Measurements from ENCODE around the gene TP63.

The TP63 gene

DNA sequence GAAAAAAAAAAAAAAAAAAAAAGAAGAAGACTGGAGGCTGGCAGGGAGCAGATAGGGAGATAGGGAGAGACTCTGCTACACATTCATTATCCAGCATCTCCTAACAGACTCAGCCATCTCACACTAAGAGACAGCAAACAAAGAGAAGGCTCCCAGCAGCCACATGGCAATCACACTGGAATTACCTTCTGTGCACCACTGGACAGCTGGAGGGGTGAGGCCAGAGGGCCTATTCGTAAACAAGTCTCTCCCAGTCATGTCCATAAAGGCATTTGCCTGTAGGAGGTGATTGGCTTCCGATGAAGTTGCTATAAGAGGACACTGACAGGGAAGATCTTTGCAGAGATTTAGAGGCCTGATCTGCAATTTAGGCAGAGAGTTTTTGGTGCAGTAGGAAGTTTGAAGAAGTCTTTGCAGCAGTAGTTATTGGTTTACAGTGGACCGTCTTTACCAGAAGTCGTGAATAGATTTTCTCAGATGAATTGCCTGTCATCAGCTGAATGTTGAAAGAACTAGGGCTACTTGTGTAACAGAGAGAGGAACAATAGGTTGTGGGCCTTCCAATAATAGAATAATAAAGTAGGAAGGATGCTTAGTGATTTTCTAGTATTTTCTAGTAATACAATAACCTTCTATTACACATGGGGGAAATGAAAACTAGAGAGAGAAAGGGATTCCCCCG, 89.7 kb downstream of the TP63 start:
- TF ChIP-seq, protein P1, sequence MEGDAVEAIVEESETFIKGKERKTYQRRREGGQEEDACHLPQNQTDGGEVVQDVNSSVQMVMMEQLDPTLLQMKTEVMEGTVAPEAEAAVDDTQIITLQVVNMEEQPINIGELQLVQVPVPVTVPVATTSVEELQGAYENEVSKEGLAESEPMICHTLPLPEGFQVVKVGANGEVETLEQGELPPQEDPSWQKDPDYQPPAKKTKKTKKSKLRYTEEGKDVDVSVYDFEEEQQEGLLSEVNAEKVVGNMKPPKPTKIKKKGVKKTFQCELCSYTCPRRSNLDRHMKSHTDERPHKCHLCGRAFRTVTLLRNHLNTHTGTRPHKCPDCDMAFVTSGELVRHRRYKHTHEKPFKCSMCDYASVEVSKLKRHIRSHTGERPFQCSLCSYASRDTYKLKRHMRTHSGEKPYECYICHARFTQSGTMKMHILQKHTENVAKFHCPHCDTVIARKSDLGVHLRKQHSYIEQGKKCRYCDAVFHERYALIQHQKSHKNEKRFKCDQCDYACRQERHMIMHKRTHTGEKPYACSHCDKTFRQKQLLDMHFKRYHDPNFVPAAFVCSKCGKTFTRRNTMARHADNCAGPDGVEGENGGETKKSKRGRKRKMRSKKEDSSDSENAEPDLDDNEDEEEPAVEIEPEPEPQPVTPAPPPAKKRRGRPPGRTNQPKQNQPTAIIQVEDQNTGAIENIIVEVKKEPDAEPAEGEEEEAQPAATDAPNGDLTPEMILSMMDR (conservative IDR thresholded peaks at IDR 0.05; ENCODE audit: low read depth, low read length) = no peak
- H3K4me3 ChIP-seq (ENCODE audit: low read length) = no peak overlapping the region
- DNase-seq (ENCODE audit: low read depth) = no peak

DNA sequence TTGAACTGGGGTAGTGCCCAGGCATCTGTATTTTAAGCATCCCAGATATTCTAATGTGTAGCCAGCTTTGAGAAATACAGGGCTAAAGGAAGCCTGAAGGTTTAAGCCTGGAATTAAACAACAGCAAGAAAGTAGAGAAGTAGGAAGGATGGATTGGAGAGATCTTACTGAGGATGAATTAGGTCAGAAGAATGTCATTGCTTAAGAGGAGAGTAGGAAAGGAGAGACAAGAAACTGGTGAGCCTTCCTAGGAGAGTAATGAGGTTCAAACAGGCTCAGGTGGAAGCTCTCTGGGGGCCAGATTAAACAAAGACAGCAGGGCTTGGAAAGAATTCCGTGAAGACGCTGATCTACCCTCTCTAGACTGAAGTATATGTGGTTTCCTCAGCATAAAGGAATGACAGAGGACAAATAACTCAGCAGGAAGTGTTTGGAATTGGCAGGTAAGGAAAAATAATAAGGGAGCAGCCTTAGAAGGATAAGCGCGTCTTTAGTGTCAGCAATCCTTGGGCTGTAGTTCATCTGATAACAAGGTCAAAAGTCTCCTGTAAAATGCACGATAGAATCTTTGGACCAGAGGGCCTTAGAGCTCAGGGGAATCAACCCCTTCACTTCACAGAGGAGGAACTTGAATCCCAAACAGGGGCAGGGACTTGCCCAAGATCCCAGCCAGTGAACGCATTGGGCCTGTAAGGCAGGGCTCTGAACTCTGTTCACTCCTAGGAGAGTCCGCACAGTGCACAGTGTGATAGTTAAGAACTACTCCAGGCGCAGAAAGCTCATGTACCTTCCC, 90.9 kb downstream of the TP63 start:
- H3K4me3 ChIP-seq (ENCODE audit: low read length) = no peak overlapping the region
- no peak for DNase-seq (ENCODE audit: low read depth)
- TF ChIP-seq, protein P1 (conservative IDR thresholded peaks at IDR 0.05; ENCODE audit: low read depth, low read length) = no peak

DNA sequence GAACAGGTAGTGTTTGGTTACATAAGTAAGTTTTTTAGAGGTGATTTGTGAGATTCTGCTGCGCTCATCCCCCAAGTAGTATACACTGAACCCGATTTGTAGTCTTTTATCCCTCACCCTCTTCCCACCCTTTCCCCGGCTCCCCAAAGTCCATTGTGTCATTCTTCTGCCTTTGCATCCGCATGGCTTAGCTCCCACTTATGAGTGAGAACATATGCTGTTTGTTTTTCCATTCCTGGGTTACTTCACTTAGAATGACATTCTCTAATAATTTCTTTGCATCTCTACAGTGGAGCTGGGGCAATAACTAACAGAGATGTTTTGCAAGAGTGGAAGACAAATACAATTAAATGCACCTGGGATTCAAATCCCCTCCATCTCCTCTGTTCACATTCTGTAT, 93.2 kb downstream of the TP63 start:
- DNase-seq (ENCODE audit: low read depth) = no peak
- H3K4me3 ChIP-seq (ENCODE audit: low read length) = no peak overlapping the region
- TF ChIP-seq, protein P1 (conservative IDR thresholded peaks at IDR 0.05; ENCODE audit: low read depth, low read length) = no peak

DNA sequence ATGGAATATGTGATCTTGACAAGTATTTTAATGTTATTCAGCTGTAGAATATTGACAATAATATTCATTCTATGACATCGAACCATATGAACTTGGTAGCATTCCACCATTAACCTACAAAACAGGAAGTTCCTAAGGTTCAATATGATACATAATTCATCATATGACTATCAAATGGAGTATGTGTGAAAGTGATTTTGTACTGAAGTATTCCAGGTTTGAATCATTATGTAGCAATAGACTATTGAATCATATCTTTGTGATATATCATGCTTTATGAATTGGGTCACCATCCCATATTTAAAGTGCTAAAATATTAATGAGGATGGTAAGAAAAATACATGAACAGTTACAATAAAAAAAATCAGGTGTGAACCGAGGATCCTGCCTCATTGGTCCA, 95.1 kb downstream of the TP63 start:
- DNase-seq (ENCODE audit: low read depth) = no peak
- TF ChIP-seq, protein P1 (conservative IDR thresholded peaks at IDR 0.05; ENCODE audit: low read depth, low read length) = no peak
- no peak overlapping the region for H3K4me3 ChIP-seq (ENCODE audit: low read length)

DNA sequence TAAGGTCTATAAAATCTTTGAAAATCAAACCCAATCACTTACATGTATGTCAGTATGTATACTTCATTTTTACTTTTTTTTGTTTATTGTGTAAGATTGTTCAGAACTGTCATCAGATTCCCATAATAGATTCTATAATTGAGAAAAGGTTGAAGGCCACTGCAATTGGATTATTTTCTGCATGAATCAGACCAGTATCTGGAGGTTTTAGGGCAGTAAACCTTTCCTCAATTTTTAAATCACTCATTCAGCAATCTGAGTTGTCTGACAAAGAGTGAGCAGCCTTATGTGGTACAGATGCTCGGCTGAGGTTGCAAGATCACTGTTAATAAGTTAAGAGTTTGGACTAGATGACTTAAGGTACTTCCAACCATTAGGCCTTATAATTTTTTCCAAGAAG, 96.0 kb downstream of the TP63 start:
- no peak overlapping the region for H3K4me3 ChIP-seq (ENCODE audit: low read length)
- no peak for DNase-seq (ENCODE audit: low read depth)
- TF ChIP-seq, protein P1 (conservative IDR thresholded peaks at IDR 0.05; ENCODE audit: low read depth, low read length) = no peak

DNA sequence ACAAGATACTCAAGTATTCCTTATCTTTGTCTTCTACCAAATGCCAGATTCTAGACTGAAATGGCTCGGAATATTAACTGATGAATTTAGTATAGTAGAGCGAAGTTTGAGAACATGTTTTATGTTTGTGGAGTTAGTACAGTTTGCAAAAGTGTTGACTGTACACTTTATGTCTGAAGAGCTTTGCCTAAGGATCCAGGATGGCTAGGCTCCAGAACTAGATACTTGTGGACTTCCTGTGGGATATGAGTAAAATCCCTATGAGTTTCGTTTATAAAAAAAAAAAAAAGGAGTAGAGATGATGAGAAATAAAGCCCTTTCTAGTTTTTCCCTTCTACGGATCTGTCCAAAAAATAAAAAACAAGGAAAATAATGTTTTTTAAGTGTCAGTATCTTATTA, 96.7 kb downstream of the TP63 start:
- DNase-seq (ENCODE audit: low read depth) = no peak
- TF ChIP-seq, protein P1 (conservative IDR thresholded peaks at IDR 0.05; ENCODE audit: low read depth, low read length) = no peak
- H3K4me3 ChIP-seq (ENCODE audit: low read length) = no peak overlapping the region

DNA sequence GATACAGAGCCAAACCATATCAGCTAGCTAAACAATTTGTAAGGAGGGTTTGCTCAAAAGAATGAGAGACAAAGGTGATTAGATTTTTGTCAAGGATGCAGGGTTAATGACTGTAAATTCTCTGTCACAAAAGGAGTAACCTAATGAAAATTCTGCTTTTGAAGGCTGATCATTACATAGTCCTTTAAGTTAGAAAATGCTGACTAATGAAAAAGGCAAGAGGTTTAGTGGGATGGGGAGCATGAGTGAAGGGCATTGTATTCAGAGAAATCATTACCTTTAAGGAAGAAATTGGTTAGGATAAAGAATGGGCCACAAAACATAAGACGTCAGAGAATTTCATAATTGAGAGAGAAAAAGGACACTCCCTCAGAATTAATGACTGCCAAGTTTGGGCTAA, 97.7 kb downstream of the TP63 start:
- TF ChIP-seq, protein P1 (conservative IDR thresholded peaks at IDR 0.05; ENCODE audit: low read depth, low read length) = no peak
- no peak for DNase-seq (ENCODE audit: low read depth)
- no peak overlapping the region for H3K4me3 ChIP-seq (ENCODE audit: low read length)

Data from retinal pigment epithelial cell (primary cell).